ENCODE results near the gene KLHDC3.

GRCh38 chr6:43006251-43006650 is 7.8 kb upstream of the KLHDC3 start:
- no peak for TF ChIP-seq POLR2A (IDR thresholded peaks at IDR 0.05; ENCODE audit: low read depth)
- no peak for TF ChIP-seq POLR2AphosphoS5 (IDR thresholded peaks at IDR 0.05)
- TF ChIP-seq CTCF (IDR thresholded peaks at IDR 0.05): no peak
